ENCODE results near the gene ZBTB37.
A peak's percentile ranks its signal among the peaks of the same experiment; 100 is the strongest.

Gene ZBTB37

GRCh38 chr1:173900427-173900826, 32.2 kb downstream of the ZBTB37 start:
- Histone ChIP-seq H3K4me1 (ENCODE audit: control insufficient read depth, insufficient read depth, low read length, poor library complexity, severe bottlenecking) (no peaks in the 10 kb centered on the region), H3K27me3 (replicated peaks; ENCODE audit: control insufficient read depth, insufficient read depth, low read length, poor library complexity, severe bottlenecking) (no peaks in the 10 kb centered on the region), H3K36me3 (ENCODE audit: control insufficient read depth, insufficient read depth, low read length) (no peaks in the 10 kb centered on the region), H3K27ac (ENCODE audit: insufficient read depth, low read length, poor library complexity, severe bottlenecking) (no peak overlapping the region), H3K4me3 (ENCODE audit: insufficient read depth, low read depth, low read length, poor library complexity, severe bottlenecking) (no peak overlapping the region), H3K9me3 (ENCODE audit: control insufficient read depth, low read length) (no peaks in the 10 kb centered on the region)
- no peak for DNase-seq

GRCh38 chr1:173900992-173901391, 32.8 kb downstream of the ZBTB37 start:
- Histone ChIP-seq H3K9me3 (ENCODE audit: control insufficient read depth, low read length) (no peaks in the 10 kb centered on the region), H3K36me3 (ENCODE audit: control insufficient read depth, insufficient read depth, low read length) (no peaks in the 10 kb centered on the region), H3K27ac (ENCODE audit: insufficient read depth, low read length, poor library complexity, severe bottlenecking) (no peak overlapping the region), H3K4me3 (ENCODE audit: insufficient read depth, low read depth, low read length, poor library complexity, severe bottlenecking) (no peak overlapping the region), H3K4me1 (ENCODE audit: control insufficient read depth, insufficient read depth, low read length, poor library complexity, severe bottlenecking) (no peaks in the 10 kb centered on the region), H3K27me3 (replicated peaks; ENCODE audit: control insufficient read depth, insufficient read depth, low read length, poor library complexity, severe bottlenecking) (no peaks in the 10 kb centered on the region)
- no peak for DNase-seq

- no peaks in the 10 kb centered on the region for H3K27me3 ChIP-seq (replicated peaks; ENCODE audit: control insufficient read depth, insufficient read depth, low read length, poor library complexity, severe bottlenecking)
Observed at GRCh38 chr1:173903827-173904531, 35.8 kb downstream of the ZBTB37 start.

GRCh38 chr1:173913111-173913510, 44.9 kb downstream of the ZBTB37 start:
- Histone ChIP-seq H3K9me3 (ENCODE audit: control insufficient read depth, low read length) (no peaks in the 10 kb centered on the region), H3K36me3 (ENCODE audit: control insufficient read depth, insufficient read depth, low read length) (no peaks in the 10 kb centered on the region)
- DNase-seq, result no peak

More at GRCh38 chr1:173903827-173904531, 35.8 kb downstream of the ZBTB37 start:
- Histone ChIP-seq H3K27ac (ENCODE audit: insufficient read depth, low read length, poor library complexity, severe bottlenecking) (no peak overlapping the region), H3K4me3 (ENCODE audit: insufficient read depth, low read depth, low read length, poor library complexity, severe bottlenecking) (no peak overlapping the region), H3K9me3 (ENCODE audit: control insufficient read depth, low read length) (no peaks in the 10 kb centered on the region), H3K4me1 (ENCODE audit: control insufficient read depth, insufficient read depth, low read length, poor library complexity, severe bottlenecking) (no peaks in the 10 kb centered on the region), H3K36me3 (ENCODE audit: control insufficient read depth, insufficient read depth, low read length) (no peaks in the 10 kb centered on the region)
- no peak for DNase-seq

GRCh38 chr1:173914366-173914871, 46.2 kb downstream of the ZBTB37 start:
- H3K4me3 ChIP-seq (ENCODE audit: insufficient read depth, low read depth, low read length, poor library complexity, severe bottlenecking), result no peak overlapping the region
- H3K4me1 ChIP-seq (ENCODE audit: control insufficient read depth, insufficient read depth, low read length, poor library complexity, severe bottlenecking), result no peaks in the 10 kb centered on the region
- DNase-seq, result peak in 2 of 3 donors; percentile 3 to 6

More at GRCh38 chr1:173913111-173913510, 44.9 kb downstream of the ZBTB37 start:
- Histone ChIP-seq H3K4me1 (ENCODE audit: control insufficient read depth, insufficient read depth, low read length, poor library complexity, severe bottlenecking) (no peaks in the 10 kb centered on the region), H3K4me3 (ENCODE audit: insufficient read depth, low read depth, low read length, poor library complexity, severe bottlenecking) (no peak overlapping the region), H3K27me3 (replicated peaks; ENCODE audit: control insufficient read depth, insufficient read depth, low read length, poor library complexity, severe bottlenecking) (no peaks in the 10 kb centered on the region), H3K27ac (ENCODE audit: insufficient read depth, low read length, poor library complexity, severe bottlenecking) (no peak overlapping the region)

GRCh38 chr1:173915596-173915995, 47.4 kb downstream of the ZBTB37 start:
- H3K9me3 ChIP-seq (ENCODE audit: control insufficient read depth, low read length), result no peaks in the 10 kb centered on the region
- H3K27me3 ChIP-seq (replicated peaks; ENCODE audit: control insufficient read depth, insufficient read depth, low read length, poor library complexity, severe bottlenecking), result no peaks in the 10 kb centered on the region
- no peak overlapping the region for H3K27ac ChIP-seq (ENCODE audit: insufficient read depth, low read length, poor library complexity, severe bottlenecking)
- no peaks in the 10 kb centered on the region for H3K36me3 ChIP-seq (ENCODE audit: control insufficient read depth, insufficient read depth, low read length)
- H3K4me3 ChIP-seq (ENCODE audit: insufficient read depth, low read depth, low read length, poor library complexity, severe bottlenecking), result no peak overlapping the region
- DNase-seq, result no peak
- no peaks in the 10 kb centered on the region for H3K4me1 ChIP-seq (ENCODE audit: control insufficient read depth, insufficient read depth, low read length, poor library complexity, severe bottlenecking)

More at GRCh38 chr1:173914366-173914871, 46.2 kb downstream of the ZBTB37 start:
- no peak overlapping the region for H3K27ac ChIP-seq (ENCODE audit: insufficient read depth, low read length, poor library complexity, severe bottlenecking)
- H3K9me3 ChIP-seq (ENCODE audit: control insufficient read depth, low read length), result no peaks in the 10 kb centered on the region
- H3K27me3 ChIP-seq (replicated peaks; ENCODE audit: control insufficient read depth, insufficient read depth, low read length, poor library complexity, severe bottlenecking), result no peaks in the 10 kb centered on the region
- H3K36me3 ChIP-seq (ENCODE audit: control insufficient read depth, insufficient read depth, low read length), result no peaks in the 10 kb centered on the region

GRCh38 chr1:173916667-173917066, 48.5 kb downstream of the ZBTB37 start:
- Histone ChIP-seq H3K4me3 (ENCODE audit: insufficient read depth, low read depth, low read length, poor library complexity, severe bottlenecking) (no peak overlapping the region), H3K27me3 (replicated peaks; ENCODE audit: control insufficient read depth, insufficient read depth, low read length, poor library complexity, severe bottlenecking) (no peaks in the 10 kb centered on the region), H3K27ac (ENCODE audit: insufficient read depth, low read length, poor library complexity, severe bottlenecking) (no peak overlapping the region), H3K9me3 (ENCODE audit: control insufficient read depth, low read length) (no peaks in the 10 kb centered on the region), H3K4me1 (ENCODE audit: control insufficient read depth, insufficient read depth, low read length, poor library complexity, severe bottlenecking) (no peaks in the 10 kb centered on the region), H3K36me3 (ENCODE audit: control insufficient read depth, insufficient read depth, low read length) (no peaks in the 10 kb centered on the region)
- DNase-seq, result no peak

GRCh38 chr1:173917149-173917548, 49.0 kb downstream of the ZBTB37 start, which contains the start of gene SERPINC1:
Gene SERPINC1 (minus strand): TSS chr1:173917327. CDS start chr1:173917259, 68 bp downstream.
- no peaks in the 10 kb centered on the region for H3K36me3 ChIP-seq (ENCODE audit: control insufficient read depth, insufficient read depth, low read length)
- no peaks in the 10 kb centered on the region for H3K27me3 ChIP-seq (replicated peaks; ENCODE audit: control insufficient read depth, insufficient read depth, low read length, poor library complexity, severe bottlenecking)
- no peaks in the 10 kb centered on the region for H3K4me1 ChIP-seq (ENCODE audit: control insufficient read depth, insufficient read depth, low read length, poor library complexity, severe bottlenecking)
- H3K27ac ChIP-seq (ENCODE audit: insufficient read depth, low read length, poor library complexity, severe bottlenecking), result no peak within 1 kb of the TSS
- H3K4me3 ChIP-seq (ENCODE audit: insufficient read depth, low read depth, low read length, poor library complexity, severe bottlenecking), result no peak within 1 kb of the TSS
- no peak for DNase-seq
- H3K9me3 ChIP-seq (ENCODE audit: control insufficient read depth, low read length), result no peaks in the 10 kb centered on the region

GRCh38 chr1:173917635-173918493, 49.7 kb downstream of the ZBTB37 start:
- no peaks in the 10 kb centered on the region for H3K27me3 ChIP-seq (replicated peaks; ENCODE audit: control insufficient read depth, insufficient read depth, low read length, poor library complexity, severe bottlenecking)
- DNase-seq, result no peak
- H3K4me3 ChIP-seq (ENCODE audit: insufficient read depth, low read depth, low read length, poor library complexity, severe bottlenecking), result no peak overlapping the region
- H3K36me3 ChIP-seq (ENCODE audit: control insufficient read depth, insufficient read depth, low read length), result no peaks in the 10 kb centered on the region
- H3K4me1 ChIP-seq (ENCODE audit: control insufficient read depth, insufficient read depth, low read length, poor library complexity, severe bottlenecking), result no peaks in the 10 kb centered on the region
- H3K27ac ChIP-seq (ENCODE audit: insufficient read depth, low read length, poor library complexity, severe bottlenecking), result no peak overlapping the region
- H3K9me3 ChIP-seq (ENCODE audit: control insufficient read depth, low read length), result no peaks in the 10 kb centered on the region

GRCh38 chr1:173920861-173921260, 52.7 kb downstream of the ZBTB37 start:
- Histone ChIP-seq H3K4me3 (ENCODE audit: insufficient read depth, low read depth, low read length, poor library complexity, severe bottlenecking) (no peak overlapping the region), H3K9me3 (ENCODE audit: control insufficient read depth, low read length) (no peaks in the 10 kb centered on the region), H3K36me3 (ENCODE audit: control insufficient read depth, insufficient read depth, low read length) (no peaks in the 10 kb centered on the region), H3K4me1 (ENCODE audit: control insufficient read depth, insufficient read depth, low read length, poor library complexity, severe bottlenecking) (no peaks in the 10 kb centered on the region), H3K27ac (ENCODE audit: insufficient read depth, low read length, poor library complexity, severe bottlenecking) (no peak overlapping the region), H3K27me3 (replicated peaks; ENCODE audit: control insufficient read depth, insufficient read depth, low read length, poor library complexity, severe bottlenecking) (no peaks in the 10 kb centered on the region)
- DNase-seq, result no peak
